ENCODE data around the gene SYNE1. TPM values are rescaled to one million over a fixed set of nuclear protein-coding genes. Genes with fewer than 3 reads are reported as not detected.

The SYNE1 gene
- total RNA-seq, 3 donors from 2014 or later: 16.8 to 78.6 (median 22.3) TPM

DNA sequence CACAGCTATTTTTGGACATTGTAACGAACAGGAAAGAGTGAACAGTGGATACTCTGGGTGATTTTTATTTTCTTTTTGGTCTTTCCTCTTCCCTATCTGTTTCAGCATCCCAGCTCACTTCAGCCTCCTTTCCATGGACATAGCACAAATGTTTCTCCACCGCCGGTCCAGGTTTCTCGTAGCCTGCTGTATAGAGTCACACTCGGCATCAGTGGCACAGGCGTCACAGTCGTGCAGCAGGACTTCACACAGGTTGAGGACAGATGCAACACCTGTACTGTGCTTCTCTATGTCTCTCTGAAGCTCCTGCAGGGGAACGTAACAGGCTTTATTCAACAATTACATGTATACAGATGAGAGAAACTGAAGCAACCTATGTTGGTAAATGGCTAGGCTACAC lies 481.4 kb downstream of the SYNE1 start:
- H3K9me3 ChIP-seq: no peaks in the 10 kb centered on the region
- TF ChIP-seq, protein P1, sequence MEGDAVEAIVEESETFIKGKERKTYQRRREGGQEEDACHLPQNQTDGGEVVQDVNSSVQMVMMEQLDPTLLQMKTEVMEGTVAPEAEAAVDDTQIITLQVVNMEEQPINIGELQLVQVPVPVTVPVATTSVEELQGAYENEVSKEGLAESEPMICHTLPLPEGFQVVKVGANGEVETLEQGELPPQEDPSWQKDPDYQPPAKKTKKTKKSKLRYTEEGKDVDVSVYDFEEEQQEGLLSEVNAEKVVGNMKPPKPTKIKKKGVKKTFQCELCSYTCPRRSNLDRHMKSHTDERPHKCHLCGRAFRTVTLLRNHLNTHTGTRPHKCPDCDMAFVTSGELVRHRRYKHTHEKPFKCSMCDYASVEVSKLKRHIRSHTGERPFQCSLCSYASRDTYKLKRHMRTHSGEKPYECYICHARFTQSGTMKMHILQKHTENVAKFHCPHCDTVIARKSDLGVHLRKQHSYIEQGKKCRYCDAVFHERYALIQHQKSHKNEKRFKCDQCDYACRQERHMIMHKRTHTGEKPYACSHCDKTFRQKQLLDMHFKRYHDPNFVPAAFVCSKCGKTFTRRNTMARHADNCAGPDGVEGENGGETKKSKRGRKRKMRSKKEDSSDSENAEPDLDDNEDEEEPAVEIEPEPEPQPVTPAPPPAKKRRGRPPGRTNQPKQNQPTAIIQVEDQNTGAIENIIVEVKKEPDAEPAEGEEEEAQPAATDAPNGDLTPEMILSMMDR (IDR thresholded peaks at IDR 0.05): no peak
- intact Hi-C loops (cut with DNase I, micrococcal nuclease): no loop called here
- ATAC-seq (no peak), DNase-seq (no peak)
- no peaks in the 10 kb centered on the region for H3K36me3 ChIP-seq (ENCODE audit: low read depth)
- H3K4me1 ChIP-seq (ENCODE audit: low read depth): no peaks in the 10 kb centered on the region
- no peak overlapping the region for H3K4me3 ChIP-seq

DNA sequence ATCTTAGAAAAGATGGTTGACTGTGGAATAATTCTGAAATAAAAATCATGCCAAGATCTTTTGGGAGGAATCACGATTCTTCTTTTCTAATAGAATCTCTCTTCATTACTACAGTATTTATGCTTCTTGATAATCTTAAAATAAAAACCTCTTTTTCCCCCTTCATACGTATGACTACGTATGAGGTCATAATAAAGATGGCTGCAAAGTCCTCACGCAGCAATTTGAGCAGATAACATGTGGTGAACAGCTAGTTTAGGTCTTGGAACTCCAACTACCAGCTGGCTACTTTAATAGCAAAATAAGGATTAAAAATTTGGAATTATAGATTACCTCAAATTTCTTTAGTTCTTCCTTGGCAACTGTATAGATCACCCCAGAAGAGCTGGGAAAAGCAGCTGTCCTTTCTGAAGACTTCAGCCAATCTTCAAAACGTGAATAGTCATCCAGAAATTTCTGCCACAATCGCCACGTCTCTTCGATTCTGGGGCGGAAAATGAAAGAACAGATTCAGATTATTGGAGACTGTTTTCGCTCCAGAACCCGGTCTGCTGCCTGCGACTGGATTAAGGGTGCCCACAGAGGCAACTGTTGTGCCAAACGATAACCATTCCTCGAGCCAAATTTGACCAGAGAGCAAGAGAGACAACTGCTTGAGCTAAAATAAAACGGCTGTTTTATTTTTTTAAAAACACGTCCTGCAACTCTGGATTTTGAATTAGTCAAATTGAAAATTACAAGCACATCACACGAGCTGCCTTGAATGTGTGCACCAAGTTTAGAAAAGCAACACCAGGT lies 482.4 kb downstream of the SYNE1 start:
- Histone ChIP-seq H3K36me3 (ENCODE audit: low read depth) (no peaks in the 10 kb centered on the region), H3K9me3 (no peaks in the 10 kb centered on the region), H3K4me3 (no peak overlapping the region), H3K4me1 (ENCODE audit: low read depth) (no peaks in the 10 kb centered on the region)
- DNase-seq (no peak), ATAC-seq (no peak)
- intact Hi-C loops (cut with DNase I, micrococcal nuclease): no loop called here
- TF ChIP-seq, protein P1 (IDR thresholded peaks at IDR 0.05): no peak

DNA sequence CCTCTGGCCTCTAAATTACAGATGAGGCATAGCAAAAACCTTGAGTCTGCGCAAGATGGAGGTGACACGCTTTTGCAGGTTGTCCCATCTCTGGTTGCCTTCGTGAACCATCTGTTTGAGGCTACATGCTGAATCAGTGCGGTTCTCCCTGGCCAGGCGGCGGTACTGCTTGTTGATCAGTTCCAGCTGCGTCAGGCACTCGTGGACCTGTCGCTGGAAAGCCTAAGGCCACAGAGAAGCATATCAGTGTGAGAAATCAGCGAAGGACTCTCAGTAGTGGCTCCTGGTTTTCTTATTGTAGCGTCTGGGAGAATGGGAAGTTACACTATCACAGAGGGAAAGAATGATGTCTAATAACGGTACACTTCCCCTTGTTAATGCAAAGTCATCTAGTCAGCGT lies 485.2 kb downstream of the SYNE1 start:
- intact Hi-C loops (cut with DNase I, micrococcal nuclease): no loop called here
- Histone ChIP-seq H3K4me3 (no peak overlapping the region), H3K9me3 (no peaks in the 10 kb centered on the region), H3K36me3 (ENCODE audit: low read depth) (no peaks in the 10 kb centered on the region), H3K4me1 (ENCODE audit: low read depth) (no peaks in the 10 kb centered on the region)
- TF ChIP-seq, protein P1 (IDR thresholded peaks at IDR 0.05): no peak
- DNase-seq (no peak), ATAC-seq (no peak)

DNA sequence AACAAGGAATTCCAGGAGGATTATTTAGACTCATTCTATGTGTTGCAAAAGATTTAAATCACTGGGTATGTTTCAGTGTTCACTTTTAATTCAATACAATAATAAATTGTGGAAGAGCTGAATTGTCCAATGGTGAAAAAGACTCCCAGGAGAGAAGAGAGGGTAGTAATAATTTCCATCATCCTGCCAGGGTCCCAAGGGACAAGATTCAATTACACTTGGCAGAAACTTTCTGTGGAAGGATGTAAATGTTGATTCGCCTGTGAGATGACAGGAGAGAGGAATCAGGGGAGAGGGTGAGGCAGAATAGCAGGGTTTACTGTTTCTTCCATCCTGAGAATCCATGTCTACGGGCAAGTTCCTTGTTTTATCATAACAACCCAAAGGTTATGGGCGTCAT lies 487.0 kb downstream of the SYNE1 start:
- TF ChIP-seq, protein P1 (IDR thresholded peaks at IDR 0.05): no peak
- intact Hi-C loops (cut with DNase I, micrococcal nuclease): no loop called here

DNA sequence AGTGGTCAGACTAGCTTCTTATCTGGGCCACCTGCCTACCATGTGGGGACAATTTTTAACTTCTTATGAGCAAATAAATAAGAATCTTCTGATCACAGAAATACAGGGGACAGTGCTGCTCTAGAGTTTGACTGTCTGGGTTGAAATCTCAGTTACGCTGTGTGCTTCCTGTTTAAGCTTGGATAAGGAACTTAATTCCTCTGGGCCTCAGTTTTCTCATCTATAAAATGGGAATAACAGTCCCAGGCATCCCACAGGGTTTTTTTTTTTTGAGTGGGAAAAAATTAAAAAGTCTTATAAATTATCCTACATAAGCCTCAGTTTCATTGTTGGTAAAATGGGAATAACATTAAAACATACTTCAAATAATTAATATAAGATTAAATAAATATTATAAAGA lies 488.8 kb downstream of the SYNE1 start:
- Histone ChIP-seq H3K4me3 (no peak overlapping the region), H3K36me3 (ENCODE audit: low read depth) (no peaks in the 10 kb centered on the region), H3K4me1 (ENCODE audit: low read depth) (no peaks in the 10 kb centered on the region), H3K9me3 (no peaks in the 10 kb centered on the region)
- DNase-seq (no peak), ATAC-seq (no peak)
- intact Hi-C loops (cut with DNase I, micrococcal nuclease): no loop called here
- TF ChIP-seq, protein P1 (IDR thresholded peaks at IDR 0.05): no peak

More for the DNA sequence above, 487.0 kb downstream of the SYNE1 start:
- DNase-seq: no peak
- Histone ChIP-seq H3K4me3 (no peak overlapping the region), H3K36me3 (ENCODE audit: low read depth) (no peaks in the 10 kb centered on the region), H3K9me3 (no peaks in the 10 kb centered on the region), H3K4me1 (ENCODE audit: low read depth) (no peaks in the 10 kb centered on the region)
- no peak for ATAC-seq
